ENCODE measurements around the gene SNX9.
"Not testable (repeated sequence)": the region's sequence is repeated elsewhere in the genome, so short reads cannot be mapped to it uniquely, and the experiment has no call there.

Gene SNX9

GRCh38 chr6:157891544-157892362 lies 68.7 kb downstream of the SNX9 start:
- DNase-seq = no peak

- DNase-seq = no peak
Measured at GRCh38 chr6:157892363-157892877, 69.4 kb downstream of the SNX9 start.

GRCh38 chr6:157893238-157893637 lies 70.2 kb downstream of the SNX9 start:
- no peak for DNase-seq

- no peak for DNase-seq
Measured at GRCh38 chr6:157895585-157895984, 72.5 kb downstream of the SNX9 start.

- no peak for DNase-seq
Measured at GRCh38 chr6:157896932-157897331, 73.9 kb downstream of the SNX9 start.

GRCh38 chr6:157898169-157898568 lies 75.1 kb downstream of the SNX9 start:
- DNase-seq = no peak

- no peak for DNase-seq
Measured at GRCh38 chr6:157898640-157899039, 75.6 kb downstream of the SNX9 start.

GRCh38 chr6:157900262-157900661 lies 77.2 kb downstream of the SNX9 start:
- DNase-seq = not testable (repeated sequence)

GRCh38 chr6:157900751-157901150 lies 77.7 kb downstream of the SNX9 start:
- not testable (repeated sequence) for DNase-seq

GRCh38 chr6:157904999-157905398 lies 82.0 kb downstream of the SNX9 start:
- DNase-seq = no peak

GRCh38 chr6:157905590-157906342 lies 82.7 kb downstream of the SNX9 start:
- no peak for DNase-seq

GRCh38 chr6:157906537-157907061 lies 83.6 kb downstream of the SNX9 start:
- no peak for DNase-seq

GRCh38 chr6:157907651-157908050 lies 84.6 kb downstream of the SNX9 start:
- no peak for DNase-seq

GRCh38 chr6:157908369-157909281 lies 85.6 kb downstream of the SNX9 start:
- DNase-seq = no peak

- no peak for DNase-seq
Measured at GRCh38 chr6:157909282-157909664, 86.2 kb downstream of the SNX9 start.

- DNase-seq = no peak
Measured at GRCh38 chr6:157911278-157911677, 88.2 kb downstream of the SNX9 start.

GRCh38 chr6:157911786-157912185 lies 88.7 kb downstream of the SNX9 start:
- no peak for DNase-seq

GRCh38 chr6:157912326-157912725 lies 89.3 kb downstream of the SNX9 start:
- DNase-seq = no peak

- no peak for DNase-seq
Measured at GRCh38 chr6:157921685-157922367, 98.8 kb downstream of the SNX9 start.

GRCh38 chr6:157925771-157926170 lies 102.7 kb downstream of the SNX9 start:
- DNase-seq = no peak

GRCh38 chr6:157927011-157927410 lies 104.0 kb downstream of the SNX9 start:
- DNase-seq = no peak

GRCh38 chr6:157928428-157928827 lies 105.4 kb downstream of the SNX9 start:
- no peak for DNase-seq

Data from NCI-H1105 (cell line).